Trophoblast cell (in vitro differentiated cells and primary cell): Measurements from ENCODE around the gene SELENOO.

Experiments
- DNase-seq, 2 donors: peaks; one replicate each; pipeline ENCODE4 v3.0.0-alpha.2; 2016
- H2AFZ ChIP-seq: 2 replicates; pipeline ENCODE4 v1.6.1; 2013; ENCODE audit warnings: low read length, moderate library complexity, mild to moderate bottlenecking; ENCODE audit not compliant: insufficient read depth, poor library complexity
- H2AK5ac ChIP-seq: 2 replicates; pipeline ENCODE4 v1.6.1; 2013; ENCODE audit warnings: mild to moderate bottlenecking, low read length
- H2BK120ac ChIP-seq: 2 replicates; pipeline ENCODE4 v1.6.1; 2013; ENCODE audit warnings: low read length, mild to moderate bottlenecking, moderate library complexity; ENCODE audit not compliant: insufficient read depth, poor library complexity
- H2BK12ac ChIP-seq: 2 replicates; pipeline ENCODE4 v1.6.1; 2013; ENCODE audit warnings: mild to moderate bottlenecking, low read length, moderate library complexity
- H2BK5ac ChIP-seq: 2 replicates; pipeline ENCODE4 v1.6.1; 2013; ENCODE audit warnings: low read length, low read depth, moderate library complexity, mild to moderate bottlenecking; ENCODE audit not compliant: poor library complexity
- H3K14ac ChIP-seq: 2 replicates; pipeline ENCODE4 v1.6.1; 2013; ENCODE audit warnings: mild to moderate bottlenecking, low read length
- H3K18ac ChIP-seq: 2 replicates; pipeline ENCODE4 v1.6.1; 2013; ENCODE audit warnings: mild to moderate bottlenecking, low read length
- H3K23ac ChIP-seq: 2 replicates; pipeline ENCODE4 v1.6.1; 2013; ENCODE audit warnings: low read length
- H3K27ac ChIP-seq: 2 replicates; pipeline ENCODE4 v1.5.1; 2013; ENCODE audit warnings: low read depth, mild to moderate bottlenecking, inconsistent platforms, low read length, moderate library complexity
- H3K27me3 ChIP-seq: 2 replicates; pipeline ENCODE4 v1.6.1; 2013; ENCODE audit warnings: inconsistent platforms, mild to moderate bottlenecking, low read length, moderate library complexity; ENCODE audit not compliant: insufficient read depth
- H3K36me3 ChIP-seq, 2 experiments: 1 replicate in 1 of 2; 2 replicates in 1 of 2; pipeline ENCODE4 v1.6.1; 2013; ENCODE audit warnings: low read length in 2 of 2, mild to moderate bottlenecking in 2 of 2, moderate library complexity in 1 of 2; ENCODE audit not compliant: insufficient read depth in 2 of 2, control insufficient read depth in 1 of 2
- H3K4ac ChIP-seq: 2 replicates; pipeline ENCODE4 v1.6.1; 2013; ENCODE audit warnings: low read depth, mild to moderate bottlenecking, low read length, moderate library complexity
- H3K4me1 ChIP-seq, 2 experiments: 1 replicate in 1 of 2; 2 replicates in 1 of 2; pipeline ENCODE4 v1.6.1; 2013; ENCODE audit warnings: low read length in 2 of 2, mild to moderate bottlenecking in 2 of 2, moderate library complexity in 1 of 2; ENCODE audit not compliant: insufficient read depth in 2 of 2, control insufficient read depth in 1 of 2
- H3K4me2 ChIP-seq: 2 replicates; pipeline ENCODE4 v1.6.1; 2013; ENCODE audit warnings: inconsistent platforms, mild to moderate bottlenecking, low read length, moderate library complexity
- H3K4me3 ChIP-seq: 2 replicates; pipeline ENCODE4 v1.5.1; 2013; ENCODE audit warnings: mild to moderate bottlenecking, low read depth, low read length, inconsistent platforms
- H3K79me1 ChIP-seq: one replicate; pipeline ENCODE4 v1.6.1; 2013; ENCODE audit warnings: low read length
- H3K79me2 ChIP-seq: 2 replicates; pipeline ENCODE4 v1.6.1; 2013; ENCODE audit warnings: low read length, mild to moderate bottlenecking; ENCODE audit not compliant: control insufficient read depth, insufficient read depth, poor library complexity
- H3K9ac ChIP-seq: 2 replicates; pipeline ENCODE4 v1.6.1; 2013; ENCODE audit warnings: mild to moderate bottlenecking, low read length
- H3K9me3 ChIP-seq: 2 replicates; pipeline ENCODE4 v1.6.1; 2013; ENCODE audit warnings: low read depth, mild to moderate bottlenecking, control low read depth, inconsistent platforms, low read length; ENCODE audit not compliant: insufficient read depth
- H4K12ac ChIP-seq: 2 replicates; pipeline ENCODE4 v1.6.1; 2013; ENCODE audit warnings: low read depth, mild to moderate bottlenecking, low read length, moderate library complexity
- H4K8ac ChIP-seq: 2 replicates; pipeline ENCODE4 v1.6.1; 2013; ENCODE audit warnings: low read depth, mild to moderate bottlenecking, low read length, moderate library complexity
- H4K91ac ChIP-seq: one replicate; pipeline ENCODE4 v1.6.1; 2013; ENCODE audit warnings: low read depth, mild to moderate bottlenecking, low read length, moderate library complexity
- WGBS: extraction: QIAGEN DNeasy Blood & Tissue Kit; methylation state at CpG from one replicate; pipeline ENCODE4 v1.1.7; 2013; ENCODE audit warnings: missing lambda C conversion rate; ENCODE audit not compliant: insufficient read length, insufficient coverage; ENCODE audit errors: extremely low coverage; 5-methylcytosine and 5-hydroxymethylcytosine counted together

SELENOO gene

DNA sequence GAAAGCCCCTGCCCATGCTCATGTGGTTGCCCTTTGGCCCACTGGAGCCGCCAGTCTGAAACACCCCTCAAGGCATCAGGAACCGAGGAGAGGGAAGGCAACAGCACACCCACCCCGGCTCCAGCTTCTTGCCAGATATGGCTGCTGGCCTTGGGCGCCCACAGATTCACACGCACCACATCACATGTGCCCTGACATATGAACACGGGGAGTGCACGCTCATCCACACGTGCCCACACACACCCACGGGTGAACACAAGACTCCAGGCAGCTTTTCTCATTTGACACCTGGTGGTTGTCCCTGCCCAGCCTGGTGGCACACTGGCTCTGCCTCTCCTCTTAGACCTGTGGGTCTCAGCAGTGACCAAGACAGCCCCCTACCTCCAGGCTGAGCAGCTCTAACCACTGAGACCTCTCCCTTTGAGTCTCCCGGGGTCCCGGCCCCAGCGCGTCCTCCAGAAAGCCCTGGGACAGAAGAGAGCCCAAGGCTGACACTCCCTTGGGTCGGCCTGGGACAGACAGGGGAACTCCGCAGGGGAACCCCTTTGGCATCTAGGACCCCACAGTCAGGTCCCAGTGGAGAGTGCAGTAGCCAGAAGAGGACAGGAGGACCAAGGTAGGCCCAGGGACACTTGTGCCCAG lies 63.4 kb downstream of the SELENOO start:
- no peak overlapping the region for H3K4me2 ChIP-seq
- H2BK120ac ChIP-seq, result no peak overlapping the region
- H3K36me3 ChIP-seq, result no peaks in the 10 kb centered on the region
- no CpG with 5 or more reads among the region's 15 CpGs for WGBS
- H2BK12ac ChIP-seq, result no peak overlapping the region
- H3K79me1 ChIP-seq, result no peaks in the 10 kb centered on the region
- no peak overlapping the region for H2AK5ac ChIP-seq
- H3K18ac ChIP-seq, result no peak overlapping the region
- no peak overlapping the region for H3K14ac ChIP-seq
- no peak overlapping the region for H3K27ac ChIP-seq
- H4K12ac ChIP-seq, result no peak overlapping the region
- no peak overlapping the region for H3K4me3 ChIP-seq
- H2BK5ac ChIP-seq, result no peak overlapping the region
- no peak overlapping the region for H4K8ac ChIP-seq
- no peak overlapping the region for H3K9ac ChIP-seq
- H3K4me1 ChIP-seq, result peaks cover 2 to 9% of the 10 kb centered on the region in 2 experiments
- H4K91ac ChIP-seq, result no peak overlapping the region
- no peak for DNase-seq
- peaks cover 14% of the 10 kb centered on the region for H3K9me3 ChIP-seq
- H3K79me2 ChIP-seq, result no peaks in the 10 kb centered on the region
- H3K27me3 ChIP-seq, result peaks cover 20% of the 10 kb centered on the region
- no peak overlapping the region for H2AFZ ChIP-seq
- no peak overlapping the region for H3K23ac ChIP-seq
- H3K4ac ChIP-seq, result no peak overlapping the region

- DNase-seq, result no peak
- Histone ChIP-seq H2BK5ac (no peak overlapping the region), H2AFZ (no peak overlapping the region), H3K79me1 (no peaks in the 10 kb centered on the region), H3K9ac (no peak overlapping the region), H3K23ac (no peak overlapping the region), H3K4ac (no peak overlapping the region), H3K27ac (no peak overlapping the region), H2BK120ac (no peak overlapping the region), H3K18ac (no peak overlapping the region), H3K4me3 (no peak overlapping the region), H3K79me2 (no peaks in the 10 kb centered on the region), H4K12ac (no peak overlapping the region), H2AK5ac (no peak overlapping the region), H3K27me3 (peaks cover 29% of the 10 kb centered on the region), H3K4me1 (peaks cover 2 to 9% of the 10 kb centered on the region in 2 experiments), H2BK12ac (no peak overlapping the region), H3K36me3 (no peaks in the 10 kb centered on the region), H4K8ac (no peak overlapping the region), H3K14ac (no peak overlapping the region), H4K91ac (no peak overlapping the region), H3K4me2 (no peak overlapping the region), H3K9me3 (peaks cover 14% of the 10 kb centered on the region)
- WGBS, result no CpG with 5 or more reads among the region's 15 CpGs
These were observed 64.3 kb downstream of the SELENOO start for GRCh38 chr22:50264946-50265669.

DNA sequence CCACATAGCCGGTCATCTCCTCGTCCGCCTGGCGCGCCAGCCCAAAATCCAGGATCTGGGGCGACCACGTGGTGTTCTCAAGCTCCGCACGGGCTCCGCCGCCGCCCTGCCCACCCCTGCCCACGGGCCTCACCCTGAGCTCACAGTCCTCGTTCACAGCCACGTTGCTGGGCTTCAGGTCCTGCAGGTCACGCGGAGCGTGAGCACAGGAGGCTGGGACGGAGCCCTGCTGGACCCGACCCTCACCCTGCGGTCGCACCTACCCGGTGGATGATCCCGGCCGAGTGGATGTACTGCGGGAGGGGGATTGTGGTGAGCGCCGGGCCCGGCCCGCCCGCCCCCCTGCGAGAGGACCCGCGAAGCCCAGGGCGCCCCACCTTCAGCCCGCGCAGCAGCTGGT lies 66.2 kb downstream of the SELENOO start:
- no peak overlapping the region for H4K8ac ChIP-seq
- H3K4ac ChIP-seq, result no peak overlapping the region
- H3K4me2 ChIP-seq, result no peak overlapping the region
- peaks cover 34% of the 10 kb centered on the region for H3K27me3 ChIP-seq
- no peak overlapping the region for H2AFZ ChIP-seq
- peaks cover 6 to 11% of the 10 kb centered on the region in 2 experiments for H3K4me1 ChIP-seq
- H3K18ac ChIP-seq, result no peak overlapping the region
- no peak overlapping the region for H3K14ac ChIP-seq
- no peak overlapping the region for H3K4me3 ChIP-seq
- DNase-seq, result no peak
- no peaks in the 10 kb centered on the region for H3K79me1 ChIP-seq
- no peak overlapping the region for H2AK5ac ChIP-seq
- H3K36me3 ChIP-seq, result no peaks in the 10 kb centered on the region
- no peaks in the 10 kb centered on the region for H3K79me2 ChIP-seq
- no peak overlapping the region for H4K91ac ChIP-seq
- no peak overlapping the region for H3K23ac ChIP-seq
- WGBS, result no CpG with 5 or more reads among the region's 37 CpGs
- no peak overlapping the region for H2BK12ac ChIP-seq
- peaks cover 16% of the 10 kb centered on the region for H3K9me3 ChIP-seq
- no peak overlapping the region for H2BK120ac ChIP-seq
- no peak overlapping the region for H3K9ac ChIP-seq
- no peak overlapping the region for H2BK5ac ChIP-seq
- no peak overlapping the region for H4K12ac ChIP-seq
- no peak overlapping the region for H3K27ac ChIP-seq
